RWPE1 (cell line): ENCODE data around the gene SRP19.

Source experiments
- CTCF ChIA-PET: fragments of 350-600 bp; sonication (Branson Sonifier 250); formaldehyde crosslinking; extraction: SDS; loops from one replicate; lab custom pipeline; 2021; lab: Yijun Ruan, JAX
- POLR2A ChIA-PET: fragments of 400-600 bp; formaldehyde crosslinking; extraction: SDS; loops from one replicate; lab custom pipeline; 2020; ENCODE audit warnings: antibody characterized with exemption; ENCODE audit not compliant: low non-redundant PET; lab: Yijun Ruan, JAX
- DNase-seq: peaks from one replicate; pipeline ENCODE4 v3.0.0; 2012; ENCODE audit warnings: low spot score
- H3K27ac ChIP-seq: fragments of 450-650 bp; 2 replicates; pipeline ENCODE4 v1.5.1; 2017
- TF ChIP-seq, protein P1 (sequence below): fragments of 450-650 bp; conservative IDR thresholded peaks from 2 replicates; pipeline ENCODE4 v1.5.1; 2017; ENCODE audit warnings: low read depth, mild to moderate bottlenecking

The SRP19 gene

DNA sequence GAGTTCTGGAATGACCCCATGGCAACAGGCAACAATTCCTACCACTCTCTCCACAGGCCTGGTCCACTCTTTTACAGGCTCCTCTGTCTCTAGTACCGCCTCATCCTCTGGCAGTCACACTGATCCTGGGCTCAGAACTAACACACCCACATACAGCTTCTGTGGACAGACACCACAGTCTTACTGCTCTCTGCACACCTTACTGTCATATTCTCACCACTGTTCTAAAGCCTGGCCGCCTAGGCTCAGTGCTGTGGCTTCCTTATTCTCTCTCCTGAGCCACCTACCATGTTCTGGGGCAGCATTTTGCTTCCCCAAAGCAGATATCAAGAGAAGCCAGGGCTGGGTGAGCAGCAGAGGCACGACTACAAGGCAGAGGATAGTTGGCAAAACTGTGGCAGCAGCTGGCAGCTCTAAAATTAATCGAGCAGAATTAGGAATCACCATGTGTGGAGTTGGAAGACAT, 46.1 kb downstream of the SRP19 start:
- CTCF ChIA-PET, result interaction anchor here (0.6 kb wide), 1 partner anchor 1061 kb away, joined by 5 read pairs; no protein-coding TSS in a partner anchor

DNA sequence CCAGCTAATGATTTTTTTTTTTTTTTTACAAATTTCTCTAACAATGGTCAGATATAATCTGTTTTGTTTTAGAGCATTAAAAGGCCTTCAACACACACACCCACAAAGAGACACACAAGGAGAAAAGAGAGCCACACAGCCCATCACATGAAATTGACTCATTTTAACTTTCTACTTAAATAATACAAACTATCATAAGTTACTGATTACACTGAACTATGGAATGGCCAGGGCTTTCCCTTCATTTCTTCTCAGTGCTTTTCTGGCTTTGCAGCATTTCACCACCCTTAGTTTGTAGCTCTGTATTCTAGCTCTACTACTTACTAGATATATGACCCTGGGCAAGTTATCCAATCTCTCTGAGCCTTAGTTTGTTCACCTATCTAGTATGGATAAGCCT, 47.8 kb downstream of the SRP19 start:
- CTCF ChIA-PET, result no interaction called here
- TF ChIP-seq, protein P1, sequence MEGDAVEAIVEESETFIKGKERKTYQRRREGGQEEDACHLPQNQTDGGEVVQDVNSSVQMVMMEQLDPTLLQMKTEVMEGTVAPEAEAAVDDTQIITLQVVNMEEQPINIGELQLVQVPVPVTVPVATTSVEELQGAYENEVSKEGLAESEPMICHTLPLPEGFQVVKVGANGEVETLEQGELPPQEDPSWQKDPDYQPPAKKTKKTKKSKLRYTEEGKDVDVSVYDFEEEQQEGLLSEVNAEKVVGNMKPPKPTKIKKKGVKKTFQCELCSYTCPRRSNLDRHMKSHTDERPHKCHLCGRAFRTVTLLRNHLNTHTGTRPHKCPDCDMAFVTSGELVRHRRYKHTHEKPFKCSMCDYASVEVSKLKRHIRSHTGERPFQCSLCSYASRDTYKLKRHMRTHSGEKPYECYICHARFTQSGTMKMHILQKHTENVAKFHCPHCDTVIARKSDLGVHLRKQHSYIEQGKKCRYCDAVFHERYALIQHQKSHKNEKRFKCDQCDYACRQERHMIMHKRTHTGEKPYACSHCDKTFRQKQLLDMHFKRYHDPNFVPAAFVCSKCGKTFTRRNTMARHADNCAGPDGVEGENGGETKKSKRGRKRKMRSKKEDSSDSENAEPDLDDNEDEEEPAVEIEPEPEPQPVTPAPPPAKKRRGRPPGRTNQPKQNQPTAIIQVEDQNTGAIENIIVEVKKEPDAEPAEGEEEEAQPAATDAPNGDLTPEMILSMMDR, result no peak
- H3K27ac ChIP-seq, result no peak overlapping the region
- POLR2A ChIA-PET, result no interaction called here
- DNase-seq, result no peak

More for the DNA sequence above, 46.1 kb downstream of the SRP19 start:
- no peak overlapping the region for H3K27ac ChIP-seq
- TF ChIP-seq, protein P1, result no peak
- DNase-seq, result no peak
- POLR2A ChIA-PET, result no interaction called here

DNA sequence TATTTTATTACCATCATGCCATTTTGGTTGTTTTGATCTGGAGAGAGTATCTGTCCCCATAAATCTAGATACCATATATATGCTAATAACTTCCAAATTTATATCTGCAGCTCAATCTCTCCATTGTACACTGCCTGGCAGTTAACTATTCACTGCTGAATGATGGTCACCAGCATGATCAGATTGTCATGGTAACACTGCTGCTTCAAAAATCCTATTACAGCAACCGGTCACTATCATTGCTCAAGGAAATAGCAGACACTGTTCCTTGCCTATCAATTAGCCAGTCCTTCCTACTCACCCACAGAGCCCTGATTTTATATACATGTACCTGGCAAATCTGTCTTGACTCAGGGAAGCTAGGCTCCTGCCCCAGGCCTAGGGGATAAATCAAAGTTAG, 49.4 kb downstream of the SRP19 start:
- ChIA-PET CTCF (no interaction called here), POLR2A (no interaction called here)
- DNase-seq, result no peak
- TF ChIP-seq, protein P1, result no peak
- no peak overlapping the region for H3K27ac ChIP-seq

- POLR2A ChIA-PET, result no interaction called here
- DNase-seq, result no peak
- TF ChIP-seq, protein P1, result no peak
- no peak overlapping the region for H3K27ac ChIP-seq
- CTCF ChIA-PET, result interaction anchor here (0.9 kb wide), 1 partner anchor 11 kb away, joined by 4 read pairs; no protein-coding TSS in a partner anchor
Measured at GRCh38 chr5:112914584-112914983, 53.5 kb downstream of the SRP19 start.

- TF ChIP-seq, protein P1, result no peak
- DNase-seq, result no peak
- H3K27ac ChIP-seq, result no peak overlapping the region
- CTCF ChIA-PET, result interaction anchor here (0.7 kb wide), 1 partner anchor 23 kb away, joined by 4 read pairs; no protein-coding TSS in a partner anchor
- POLR2A ChIA-PET, result no interaction called here
Measured at GRCh38 chr5:112915831-112916230, 54.7 kb downstream of the SRP19 start.

DNA sequence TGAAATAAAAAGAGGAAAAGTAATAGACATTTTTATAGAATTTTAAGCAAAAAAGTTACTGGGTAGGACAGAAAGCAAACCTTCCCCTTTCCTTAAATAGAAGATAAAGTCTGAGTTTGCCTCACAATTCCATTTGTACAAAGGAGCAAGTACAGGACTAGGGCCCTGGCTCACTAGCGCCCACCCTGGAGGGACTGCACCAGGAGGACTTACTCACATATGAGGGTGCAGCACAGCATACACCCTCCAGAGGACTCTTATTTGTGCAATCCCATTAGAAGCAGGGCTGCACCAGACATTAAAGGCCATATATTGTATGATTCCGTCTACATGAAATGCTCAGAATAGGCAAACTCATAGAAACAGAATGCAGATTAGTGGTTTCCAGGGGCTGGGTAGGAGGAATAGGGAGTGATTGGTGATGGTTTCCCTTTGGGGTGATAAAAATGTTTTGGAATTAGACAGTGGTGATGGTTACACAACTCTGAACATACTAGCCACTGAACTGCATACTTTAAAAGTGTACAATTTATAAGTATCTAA, 56.4 kb downstream of the SRP19 start:
- TF ChIP-seq, protein P1, result no peak
- no peak overlapping the region for H3K27ac ChIP-seq
- ChIA-PET CTCF (interaction anchor here (0.7 kb wide), 1 partner anchor 343 kb away, joined by 3 read pairs; no protein-coding TSS in a partner anchor), POLR2A (no interaction called here)
- no peak for DNase-seq
